ENCODE results near the gene SKIC2.
"Not testable (repeated sequence)": the region's sequence is repeated elsewhere in the genome, so short reads cannot be mapped to it uniquely, and the experiment has no call there.

The SKIC2 gene

DNA sequence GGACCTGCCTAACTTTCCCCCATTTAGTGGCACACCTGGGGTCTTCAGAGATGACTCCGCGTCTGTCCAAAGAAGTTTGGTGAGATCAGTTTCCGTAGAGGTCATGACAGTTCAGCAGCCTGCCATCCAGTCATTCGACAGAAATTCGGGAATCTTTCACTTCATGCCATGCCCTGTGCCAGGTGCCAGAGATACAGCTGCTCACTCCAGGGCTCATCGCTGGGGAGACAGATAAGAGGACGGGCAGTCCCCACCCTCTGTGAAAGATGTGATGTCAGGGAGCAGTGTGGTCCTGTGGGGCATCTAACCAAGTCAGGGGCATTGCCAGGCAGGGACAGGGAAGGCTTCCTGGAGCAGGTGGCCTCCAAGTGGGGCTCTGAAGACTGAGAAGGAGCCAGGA is 44.3 kb downstream of the SKIC2 start:
- not testable (repeated sequence) for DNase-seq (ENCODE audit: extremely low read depth in 1 of 2, low read depth in 1 of 2)

DNA sequence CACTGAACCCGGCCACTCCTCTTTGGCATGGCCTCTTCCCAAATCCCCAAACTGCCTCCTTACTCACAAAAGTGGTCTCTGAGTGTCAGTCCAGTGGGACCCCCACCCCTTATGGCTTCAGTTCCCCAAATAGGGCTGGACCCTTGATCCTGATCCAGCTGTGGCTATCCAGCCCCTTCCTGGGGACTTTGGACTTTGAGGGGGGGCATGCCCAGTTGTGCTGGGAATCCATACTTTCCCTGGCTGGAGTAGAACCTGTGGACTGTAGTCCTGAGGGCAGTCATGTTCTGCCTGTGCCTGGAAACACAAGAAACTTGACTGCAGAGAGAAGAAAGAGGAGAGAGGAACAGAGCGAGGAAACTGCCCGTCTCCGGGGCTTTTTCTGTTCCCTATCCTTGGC is 45.4 kb downstream of the SKIC2 start:
- DNase-seq (ENCODE audit: extremely low read depth in 1 of 2, low read depth in 1 of 2), result not testable (repeated sequence)

DNA sequence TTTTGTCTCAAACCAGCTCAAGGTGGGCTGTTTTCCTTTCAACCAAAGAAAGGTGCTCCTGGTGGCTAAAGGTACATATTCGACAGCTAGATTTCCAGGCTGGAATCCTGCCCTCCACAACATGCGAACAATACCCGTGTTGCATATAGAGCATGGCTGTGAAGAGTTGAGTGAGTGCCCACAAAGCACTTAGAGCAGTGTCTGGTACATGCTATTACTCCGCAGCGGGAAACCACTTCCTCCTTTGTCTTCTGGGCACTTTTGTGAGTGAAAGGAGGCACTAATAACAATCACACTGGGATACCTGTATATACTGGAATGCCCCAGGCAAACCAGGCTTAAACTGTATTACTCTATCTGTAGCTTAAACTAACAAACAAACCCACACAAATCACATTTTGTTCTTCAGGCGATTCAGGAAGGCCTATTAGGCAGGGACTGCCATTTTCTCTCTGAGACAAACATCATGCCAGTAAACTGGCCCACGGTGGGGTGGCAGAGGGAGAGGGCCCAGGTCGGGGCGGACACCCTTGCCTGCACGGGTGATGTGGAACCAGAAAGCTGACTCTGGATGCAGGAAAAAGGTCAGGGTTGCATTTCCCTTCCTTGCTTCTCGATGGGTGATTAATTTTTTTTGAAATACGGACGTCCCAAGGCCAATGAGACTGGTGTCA is 46.0 kb downstream of the SKIC2 start:
- DNase-seq (ENCODE audit: extremely low read depth in 1 of 2, low read depth in 1 of 2), result not testable (repeated sequence)

DNA sequence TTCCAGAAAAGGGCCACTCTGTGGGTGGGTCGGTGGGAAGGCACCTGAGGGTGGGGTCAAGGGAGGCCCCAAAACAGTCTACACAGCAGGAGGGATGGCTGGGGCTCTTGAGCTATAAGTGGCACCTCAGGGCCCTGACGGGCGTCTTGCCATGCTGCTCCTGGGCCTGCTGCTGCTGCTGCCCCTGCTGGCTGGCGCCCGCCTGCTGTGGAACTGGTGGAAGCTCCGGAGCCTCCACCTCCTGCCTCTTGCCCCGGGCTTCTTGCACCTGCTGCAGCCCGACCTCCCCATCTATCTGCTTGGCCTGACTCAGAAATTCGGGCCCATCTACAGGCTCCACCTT is 46.5 kb downstream of the SKIC2 start:
- not testable (repeated sequence) for DNase-seq (ENCODE audit: extremely low read depth in 1 of 2, low read depth in 1 of 2)

DNA sequence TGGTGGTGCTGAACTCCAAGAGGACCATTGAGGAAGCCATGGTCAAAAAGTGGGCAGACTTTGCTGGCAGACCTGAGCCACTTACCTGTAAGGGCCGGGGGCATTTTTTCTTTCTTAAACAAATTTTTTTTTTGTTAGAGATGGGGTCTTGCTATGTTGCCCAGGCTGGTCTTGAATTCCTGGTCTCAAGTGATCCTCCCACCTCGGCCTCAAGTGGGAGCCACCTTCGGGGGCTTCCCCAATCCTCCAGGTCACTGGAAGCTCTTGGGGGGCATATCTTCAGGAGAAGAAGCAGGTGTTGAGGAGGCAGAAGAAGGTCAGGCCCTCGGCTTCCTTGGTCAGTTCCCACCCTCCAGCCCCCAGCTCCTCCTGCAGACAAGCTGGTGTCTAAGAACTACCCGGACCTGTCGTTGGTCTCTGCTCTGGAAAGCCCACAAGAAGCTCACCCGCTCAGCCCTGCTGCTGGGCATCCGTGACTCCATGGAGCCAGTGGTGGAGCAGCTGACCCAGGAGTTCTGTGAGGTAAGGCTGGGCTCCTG is 47.1 kb downstream of the SKIC2 start:
- not testable (repeated sequence) for DNase-seq (ENCODE audit: extremely low read depth in 1 of 2, low read depth in 1 of 2)

DNA sequence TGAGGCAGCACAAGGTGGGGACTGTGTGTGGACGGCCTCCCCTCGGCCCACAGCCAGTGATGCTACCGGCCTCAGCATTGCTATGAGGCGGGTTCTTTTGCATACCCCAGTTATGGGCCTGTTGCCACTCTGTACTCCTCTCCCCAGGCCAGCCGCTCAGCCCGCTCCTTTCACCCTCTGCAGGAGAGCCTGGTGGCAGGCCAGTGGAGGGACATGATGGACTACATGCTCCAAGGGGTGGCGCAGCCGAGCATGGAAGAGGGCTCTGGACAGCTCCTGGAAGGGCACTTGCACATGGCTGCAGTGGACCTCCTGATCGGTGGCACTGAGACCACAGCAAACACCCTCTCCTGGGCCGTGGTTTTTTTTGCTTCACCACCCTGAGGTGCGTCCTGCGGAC is 48.1 kb downstream of the SKIC2 start:
- DNase-seq (ENCODE audit: extremely low read depth in 1 of 2, low read depth in 1 of 2), result not testable (repeated sequence)

DNA sequence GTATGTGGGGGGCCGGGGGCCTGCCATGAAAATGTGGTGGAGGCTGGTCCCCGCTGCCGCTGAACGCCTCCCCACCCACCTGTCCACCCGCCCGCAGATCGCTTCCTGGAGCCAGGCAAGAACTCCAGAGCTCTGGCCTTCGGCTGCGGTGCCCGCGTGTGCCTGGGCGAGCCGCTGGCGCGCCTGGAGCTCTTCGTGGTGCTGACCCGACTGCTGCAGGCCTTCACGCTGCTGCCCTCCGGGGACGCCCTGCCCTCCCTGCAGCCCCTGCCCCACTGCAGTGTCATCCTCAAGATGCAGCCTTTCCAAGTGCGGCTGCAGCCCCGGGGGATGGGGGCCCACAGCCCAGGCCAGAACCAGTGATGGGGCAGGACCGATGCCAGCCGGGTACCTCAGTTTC is 49.1 kb downstream of the SKIC2 start:
- DNase-seq (ENCODE audit: extremely low read depth in 1 of 2, low read depth in 1 of 2), result not testable (repeated sequence)

DNA sequence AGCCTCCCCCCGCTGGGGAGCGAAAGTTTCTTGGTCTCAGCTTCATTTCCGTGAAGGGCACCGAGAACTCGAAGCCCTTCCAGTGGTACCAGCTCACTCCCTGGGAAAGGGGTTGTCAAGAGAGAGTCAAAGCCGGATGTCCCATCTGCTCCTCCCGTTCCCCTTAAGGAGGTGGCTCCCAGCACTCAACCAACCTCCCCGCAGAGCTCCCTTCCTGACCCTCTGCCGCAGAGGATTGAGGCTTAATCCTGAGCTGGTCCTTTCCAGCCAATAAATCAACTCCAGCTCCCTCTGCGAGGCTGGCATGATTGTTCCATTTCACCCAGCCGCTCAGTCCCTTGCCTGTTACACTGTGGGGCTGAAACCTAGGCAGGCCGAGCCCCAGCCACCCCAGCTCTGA is 49.6 kb downstream of the SKIC2 start:
- not testable (repeated sequence) for DNase-seq (ENCODE audit: extremely low read depth in 1 of 2, low read depth in 1 of 2)

DNA sequence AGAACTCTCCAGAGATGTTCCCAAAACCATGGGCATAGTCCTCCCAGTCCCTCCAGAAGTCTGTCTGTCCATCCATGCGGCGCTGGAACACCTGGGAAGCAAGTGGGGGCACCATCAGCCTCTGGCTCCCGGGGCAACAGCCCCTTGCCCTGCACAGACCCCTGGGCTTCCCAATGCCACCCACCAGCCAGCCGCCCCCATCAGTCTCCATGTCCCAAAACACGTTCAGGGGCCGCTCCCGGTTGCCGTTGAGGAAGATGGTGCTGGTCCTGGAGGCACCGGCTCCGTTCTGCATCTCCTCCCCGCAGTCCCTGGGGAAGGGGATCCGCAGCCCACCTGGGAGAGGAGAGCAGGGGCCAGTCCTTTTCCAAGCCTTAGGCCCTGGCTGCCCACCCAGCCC is 50.6 kb downstream of the SKIC2 start:
- DNase-seq (ENCODE audit: extremely low read depth in 1 of 2, low read depth in 1 of 2), result not testable (repeated sequence)

DNA sequence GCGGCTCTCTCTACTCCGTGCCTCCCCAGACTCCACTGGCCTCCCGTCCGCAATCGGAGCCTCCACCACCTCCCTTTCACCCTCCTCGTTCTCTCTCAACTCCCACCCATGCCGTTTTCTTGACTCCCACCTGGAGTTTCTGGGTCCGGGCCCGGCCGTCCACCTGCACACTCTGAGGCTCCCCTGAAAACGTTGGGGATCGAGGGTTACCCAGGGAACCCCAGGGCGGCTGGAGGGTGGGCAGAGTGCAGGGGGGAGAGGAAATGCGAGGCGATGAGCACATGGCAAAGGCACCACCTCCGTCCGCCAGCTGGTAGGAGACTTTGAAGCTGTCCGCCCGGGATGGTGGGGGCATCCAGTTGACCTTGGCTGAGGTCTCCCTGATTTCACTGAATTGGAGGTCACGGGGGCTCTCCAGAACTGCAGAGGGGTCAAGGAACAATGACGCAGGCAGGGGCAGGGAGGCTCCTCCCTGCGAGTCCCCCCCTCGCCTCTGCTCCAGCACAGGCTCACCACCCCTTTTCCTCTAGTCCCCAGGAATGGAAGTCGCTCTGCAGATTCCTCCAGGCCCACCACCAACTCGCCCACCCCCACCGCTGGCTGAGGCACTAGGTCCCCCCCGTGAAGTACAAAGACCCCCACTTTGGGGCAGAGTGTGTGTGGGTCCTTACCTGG is 52.0 kb downstream of the SKIC2 start:
- DNase-seq (ENCODE audit: extremely low read depth in 1 of 2, low read depth in 1 of 2), result not testable (repeated sequence)

DNA sequence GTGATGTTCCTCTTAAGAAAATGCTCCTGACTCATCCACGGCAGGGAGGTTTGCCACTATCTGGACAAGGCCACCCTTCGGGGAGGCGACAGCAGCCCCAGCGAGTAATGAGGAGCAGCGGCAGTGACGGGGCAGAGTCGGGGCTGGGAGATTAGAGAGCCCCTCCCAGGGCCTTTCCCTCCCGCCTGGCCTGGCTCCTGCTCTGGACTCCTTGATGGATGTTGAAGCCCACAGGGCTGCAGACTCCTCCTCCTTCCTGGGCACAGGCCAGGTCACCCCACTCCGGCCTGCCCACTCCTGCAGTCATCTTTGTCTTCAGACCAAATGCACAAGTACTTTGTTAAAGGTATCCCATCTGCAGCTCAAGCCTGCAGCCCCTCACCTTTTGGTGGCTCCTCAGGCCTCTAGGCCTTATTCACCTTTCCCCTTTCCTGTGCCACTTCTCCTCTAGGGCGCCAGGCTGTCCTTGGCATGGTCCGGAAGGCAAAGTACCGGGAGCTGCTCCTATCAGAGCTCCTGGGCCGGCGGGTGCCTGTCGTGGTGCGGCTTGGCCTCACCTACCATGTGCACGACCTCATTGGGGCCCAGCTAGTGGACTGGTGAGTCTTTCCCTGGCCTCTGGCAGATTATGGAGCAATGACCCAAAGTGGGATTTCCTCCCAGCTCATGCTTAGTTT is 54.1 kb downstream of the SKIC2 start:
- DNase-seq (ENCODE audit: extremely low read depth in 1 of 2, low read depth in 1 of 2), result not testable (repeated sequence)

DNA sequence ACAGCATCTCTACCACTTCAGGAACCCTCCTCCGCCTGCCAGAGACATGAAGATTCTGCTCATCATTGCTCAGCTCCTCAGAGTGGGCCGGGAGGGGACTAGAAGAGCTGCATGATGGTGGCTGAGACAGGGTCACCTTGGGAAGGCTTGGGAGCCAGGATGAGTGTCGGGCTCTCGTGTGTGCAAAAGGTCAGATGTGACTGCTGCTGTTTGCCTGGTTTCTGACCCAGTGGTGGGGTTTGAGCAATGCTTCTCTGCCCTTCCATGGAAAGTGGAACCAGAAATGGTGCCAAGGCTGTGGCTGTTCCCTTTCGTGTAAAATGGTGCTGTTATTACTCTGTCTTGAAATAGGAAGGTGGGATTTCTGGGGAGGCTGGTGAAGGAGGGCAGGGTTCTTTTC is 54.8 kb downstream of the SKIC2 start:
- not testable (repeated sequence) for DNase-seq (ENCODE audit: extremely low read depth in 1 of 2, low read depth in 1 of 2)

DNA sequence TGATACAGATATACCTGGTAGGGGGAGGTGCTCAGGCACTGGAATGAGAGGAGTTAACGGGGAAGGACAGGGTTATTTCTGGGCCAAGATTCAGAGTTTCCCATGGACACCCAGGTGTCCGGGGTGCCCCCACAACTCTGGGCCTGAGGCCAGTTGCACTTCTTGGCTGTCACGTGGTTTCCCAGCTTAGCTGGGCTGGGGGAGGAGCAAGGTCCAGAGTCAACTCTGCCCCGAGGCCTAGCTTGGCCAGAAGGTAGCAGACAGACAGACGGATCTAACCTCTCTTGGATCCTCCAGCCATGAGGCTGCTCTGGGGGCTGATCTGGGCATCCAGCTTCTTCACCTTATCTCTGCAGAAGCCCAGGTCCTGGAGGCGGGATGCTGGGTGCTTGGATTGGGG is 55.6 kb downstream of the SKIC2 start, which contains the start of gene C4B:
Gene C4B (plus strand): TSS at position 249 of the 400 bp plus-strand sequence. CDS start 51 bp downstream, at position 300.
- not testable (repeated sequence) for DNase-seq (ENCODE audit: extremely low read depth in 1 of 2, low read depth in 1 of 2)

All from stimulated activated CD8-positive, alpha-beta memory T cell treated with anti-CD3 and anti-CD28 coated beads, Interleukin-7, amount 100 ng/mL, for 48 hours (primary cell).